Panc1 (cell line): ENCODE results near the gene SEC62. TPM values are rescaled to one million over a fixed set of nuclear protein-coding genes. Genes with fewer than 3 reads are reported as not detected.

Experiments
- ATAC-seq: fragments of 200-7000 bp; cut with Tn5 transposase; 2 replicates; pipeline ENCODE4 v1.9.1; 2020; ENCODE audit warnings: mild to moderate bottlenecking, moderate library complexity
- BruUV-seq: library from RNA; stranded (reverse); fragments of 400-500 nt; replicated peaks from 2 replicates; lab custom pipeline; 2021; lab: Mats Ljungman, UMichigan
- CTCF ChIA-PET: fragments of 300-600 bp; sonication (Branson Sonifier 250); formaldehyde crosslinking; loops from one replicate; lab custom pipeline; 2022; ENCODE audit warnings: antibody characterized with exemption; lab: Charles Lee
- POLR2A ChIA-PET: fragments of 300-600 bp; sonication (Branson Sonifier 250); formaldehyde crosslinking; loops from one replicate; lab custom pipeline; 2022; ENCODE audit warnings: antibody characterized with exemption; lab: Charles Lee
- DNase-seq: peaks from one replicate; pipeline ENCODE4 v3.0.0-alpha.2; 2010; ENCODE audit warnings: low read depth, low spot score
- H3K27ac ChIP-seq: 2 replicates; pipeline ENCODE4 v1.5.1; 2011; ENCODE audit warnings: mild to moderate bottlenecking, low read length, inconsistent platforms
- H3K27me3 ChIP-seq: fragments of 200-500 bp; sonication (Bioruptor generic); 2 replicates; pipeline ENCODE4 v1.6.0; 2014; ENCODE audit warnings: low read length, inconsistent platforms; ENCODE audit not compliant: control insufficient read depth, insufficient read depth
- H3K36me3 ChIP-seq: fragments of 200-500 bp; sonication (Bioruptor generic); 2 replicates; pipeline ENCODE4 v1.5.1; 2014; ENCODE audit warnings: inconsistent platforms, mild to moderate bottlenecking, low read length, moderate library complexity; ENCODE audit not compliant: control insufficient read depth, insufficient read depth
- H3K4me1 ChIP-seq: 2 replicates; pipeline ENCODE4 v1.5.1; 2011; ENCODE audit warnings: inconsistent platforms, mild to moderate bottlenecking, low read length, moderate library complexity; ENCODE audit not compliant: control insufficient read depth, insufficient read depth
- H3K4me3 ChIP-seq, 2 experiments: 2 replicates each; pipeline ENCODE4 v1.5.1; 2011 to 2012; ENCODE audit warnings: low read depth in 2 of 2, low read length in 2 of 2, mild to moderate bottlenecking in 2 of 2, inconsistent platforms in 1 of 2, moderate library complexity in 1 of 2
- H3K9me3 ChIP-seq: fragments of 200-500 bp; sonication (Bioruptor generic); 2 replicates; pipeline ENCODE4 v1.5.1; 2014; ENCODE audit warnings: low read depth, mild to moderate bottlenecking, inconsistent platforms, low read length, moderate library complexity; ENCODE audit not compliant: control insufficient read depth, insufficient read depth
- POLR2AphosphoS5 ChIP-seq: IDR thresholded peaks from 2 replicates; pipeline ENCODE4 v1.6.1; 2012; ENCODE audit warnings: mild to moderate bottlenecking, low read depth, low read length, moderate library complexity
- REST ChIP-seq, 2 experiments: IDR thresholded peaks; 2 replicates each; pipeline ENCODE4 v1.6.1; 2011 to 2012; ENCODE audit warnings: low read depth in 2 of 2, control low read depth in 1 of 2, low read length in 1 of 2, mild to moderate bottlenecking in 1 of 2, moderate library complexity in 1 of 2; ENCODE audit not compliant: insufficient read depth in 1 of 2
- SIN3A ChIP-seq: IDR thresholded peaks from 2 replicates; pipeline ENCODE4 v1.6.1; 2012; ENCODE audit warnings: low read depth, mild to moderate bottlenecking, low read length, moderate library complexity, borderline replicate concordance; ENCODE audit not compliant: insufficient read depth
- TCF7L2 ChIP-seq: IDR thresholded peaks from 2 replicates; pipeline ENCODE4 v1.6.1; 2011; ENCODE audit warnings: mild to moderate bottlenecking, low read depth, low read length, inconsistent platforms
- in situ Hi-C: cut with HindIII; loops from 2 replicates; pipeline ENCODE4 v1.10.0; 2016; ENCODE audit warnings: low sequenced_read_pairs, low pct_unique_long_range_greater_than_20kb
- intact Hi-C: fragments of 100-400 bp; cut with micrococcal nuclease; formaldehyde crosslinking; loops from one replicate; pipeline ENCODE4 v1.10.0; 2022; ENCODE audit not compliant: unreplicated experiment
- total RNA-seq: library from RNA; stranded (reverse); gene quantifications from one replicate; pipeline ENCODE4 v1.2.1, GENCODE V29; 2021; ENCODE audit not compliant: unreplicated experiment
- TF ChIP-seq, protein P1 (sequence below): fragments of 450-650 bp; IDR thresholded peaks from 2 replicates; pipeline ENCODE4 v1.5.1; 2017; ENCODE audit warnings: mild to moderate bottlenecking

SEC62 gene
- total RNA-seq, 1 experiment from 2014 or later = 89.9 TPM

DNA sequence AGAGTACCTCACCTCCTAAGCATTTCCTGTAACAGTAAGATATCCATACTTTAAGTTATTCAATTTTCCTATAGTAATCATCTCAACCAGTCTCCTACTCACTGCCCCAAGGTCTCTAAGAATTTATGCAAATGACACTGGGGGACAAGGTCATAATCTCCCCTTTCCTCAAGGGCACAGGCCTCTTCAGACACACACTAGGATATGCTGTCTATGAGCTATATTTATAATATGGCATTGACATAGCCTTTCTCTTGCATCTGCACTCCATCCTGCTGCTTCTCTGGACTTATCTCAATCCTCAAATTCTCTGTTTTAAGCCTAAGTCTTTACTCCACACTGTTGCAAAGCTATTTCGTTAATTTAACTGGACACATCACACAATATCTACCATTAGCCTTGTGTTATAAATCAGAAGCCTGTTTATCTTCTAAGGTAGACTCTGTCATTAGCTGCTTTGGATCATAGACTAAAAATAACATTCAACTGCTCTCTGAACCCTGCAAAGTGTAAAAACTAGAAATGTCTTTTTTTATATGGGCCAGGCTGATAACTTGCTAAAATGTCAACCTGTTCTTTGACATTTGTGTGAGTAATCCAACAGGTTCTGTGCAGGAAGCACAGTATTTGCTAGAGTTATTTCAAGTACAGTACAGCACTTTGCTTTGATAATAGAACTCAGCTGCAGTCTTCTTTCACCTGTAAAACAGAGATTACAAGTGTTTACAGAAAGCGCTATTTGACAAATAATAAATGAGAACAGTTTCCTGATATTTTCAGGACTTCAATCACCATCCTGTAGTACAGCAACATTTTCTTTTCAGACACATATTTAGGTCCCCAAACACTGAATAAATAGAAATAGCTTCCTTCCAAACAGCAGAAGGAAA, 17.8 kb upstream of the SEC62 start:
- intact Hi-C loops = no loop called here
- in situ Hi-C loops = no loop called here
- H3K4me3 ChIP-seq = no peak overlapping the region
- no TSS peak for BruUV-seq
- no peak overlapping the region for H3K27ac ChIP-seq
- no peaks in the 10 kb centered on the region for H3K4me1 ChIP-seq
- DNase-seq = no peak
- H3K27me3 ChIP-seq = peaks cover 3% of the 10 kb centered on the region; the same call in 1 of the 2 replicates
- H3K36me3 ChIP-seq = no peaks in the 10 kb centered on the region
- no peak for ATAC-seq
- TF ChIP-seq SIN3A = no peak
- TF ChIP-seq, protein P1, sequence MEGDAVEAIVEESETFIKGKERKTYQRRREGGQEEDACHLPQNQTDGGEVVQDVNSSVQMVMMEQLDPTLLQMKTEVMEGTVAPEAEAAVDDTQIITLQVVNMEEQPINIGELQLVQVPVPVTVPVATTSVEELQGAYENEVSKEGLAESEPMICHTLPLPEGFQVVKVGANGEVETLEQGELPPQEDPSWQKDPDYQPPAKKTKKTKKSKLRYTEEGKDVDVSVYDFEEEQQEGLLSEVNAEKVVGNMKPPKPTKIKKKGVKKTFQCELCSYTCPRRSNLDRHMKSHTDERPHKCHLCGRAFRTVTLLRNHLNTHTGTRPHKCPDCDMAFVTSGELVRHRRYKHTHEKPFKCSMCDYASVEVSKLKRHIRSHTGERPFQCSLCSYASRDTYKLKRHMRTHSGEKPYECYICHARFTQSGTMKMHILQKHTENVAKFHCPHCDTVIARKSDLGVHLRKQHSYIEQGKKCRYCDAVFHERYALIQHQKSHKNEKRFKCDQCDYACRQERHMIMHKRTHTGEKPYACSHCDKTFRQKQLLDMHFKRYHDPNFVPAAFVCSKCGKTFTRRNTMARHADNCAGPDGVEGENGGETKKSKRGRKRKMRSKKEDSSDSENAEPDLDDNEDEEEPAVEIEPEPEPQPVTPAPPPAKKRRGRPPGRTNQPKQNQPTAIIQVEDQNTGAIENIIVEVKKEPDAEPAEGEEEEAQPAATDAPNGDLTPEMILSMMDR = no peak
- no peak for TF ChIP-seq TCF7L2
- no peak for TF ChIP-seq REST (IDR thresholded peaks at IDR 0.05; ENCODE audit: insufficient read depth in 1 of 2, low read depth in 2 of 2, low read length in 1 of 2)
- TF ChIP-seq POLR2AphosphoS5 = no peak
- CTCF ChIA-PET = interaction anchor here (0.5 kb wide), 1 partner anchor 105 kb away, joined by 4 read pairs; no protein-coding TSS in a partner anchor
- POLR2A ChIA-PET = no interaction called here
- no peaks in the 10 kb centered on the region for H3K9me3 ChIP-seq

GRCh38 chr3:169952045-169952444, 14.6 kb upstream of the SEC62 start:
- Histone ChIP-seq H3K9me3 (no peaks in the 10 kb centered on the region), H3K27me3 (peaks cover 7% of the 10 kb centered on the region; the same call in 1 of the 2 replicates), H3K27ac (no peak overlapping the region), H3K4me1 (no peaks in the 10 kb centered on the region), H3K4me3 (no peak overlapping the region), H3K36me3 (no peaks in the 10 kb centered on the region)
- in situ Hi-C loops = no loop called here
- CTCF ChIA-PET = no interaction called here
- no peak for TF ChIP-seq SIN3A
- TF ChIP-seq, protein P1 = no peak
- no peak for TF ChIP-seq POLR2AphosphoS5
- TF ChIP-seq REST (IDR thresholded peaks at IDR 0.05; ENCODE audit: insufficient read depth in 1 of 2, low read depth in 2 of 2, low read length in 1 of 2) = no peak
- no peak for TF ChIP-seq TCF7L2
- intact Hi-C loops = no loop called here
- POLR2A ChIA-PET = no interaction called here
- ATAC-seq (no peak), DNase-seq (no peak)
- BruUV-seq = no TSS peak
